Gastrocnemius medialis (tissue), 4 donors: ENCODE data around the gene ARTN.

Source experiments
- POLR2A ChIP-seq, 2 donors: fragments of 450-650 bp; IDR thresholded peaks; one replicate each; pipeline ENCODE4 v1.6.1; 2017; ENCODE audit warnings: antibody characterized with exemption in 2 of 2, mild to moderate bottlenecking in 2 of 2, moderate library complexity in 2 of 2
- TF ChIP-seq, protein P1 (sequence below), 5 experiments: fragments of 450-650 bp in 3 of 5; fragments of 200-600 bp in 2 of 5; sonication (generic) in 2 of 5; IDR thresholded peaks in 4 of 5; conservative IDR thresholded peaks in 1 of 5; 1 replicate in 4 of 5; 2 replicates in 1 of 5; pipeline ENCODE4 v1.5.1; 2016 to 2019; ENCODE audit warnings: antibody characterized with exemption in 5 of 5, mild to moderate bottlenecking in 3 of 5, moderate library complexity in 3 of 5

DNA sequence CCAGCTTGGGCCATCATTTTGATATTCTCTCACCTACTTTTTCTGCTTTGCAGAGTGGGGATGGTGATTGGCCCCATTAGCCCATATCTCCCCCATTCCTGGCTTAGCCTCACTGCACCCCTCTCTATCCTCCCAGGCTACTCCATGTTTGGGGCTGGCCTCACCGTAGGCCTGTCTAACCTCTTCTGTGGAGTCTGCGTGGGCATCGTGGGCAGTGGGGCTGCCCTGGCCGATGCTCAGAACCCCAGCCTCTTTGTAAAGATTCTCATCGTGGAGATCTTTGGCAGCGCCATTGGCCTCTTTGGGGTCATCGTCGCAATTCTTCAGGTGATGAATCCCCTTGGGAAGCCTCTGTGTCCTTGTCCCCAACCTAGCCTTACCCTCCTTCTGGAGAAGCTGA lies 43.3 kb downstream of the ARTN start:
- TF ChIP-seq, protein P1, sequence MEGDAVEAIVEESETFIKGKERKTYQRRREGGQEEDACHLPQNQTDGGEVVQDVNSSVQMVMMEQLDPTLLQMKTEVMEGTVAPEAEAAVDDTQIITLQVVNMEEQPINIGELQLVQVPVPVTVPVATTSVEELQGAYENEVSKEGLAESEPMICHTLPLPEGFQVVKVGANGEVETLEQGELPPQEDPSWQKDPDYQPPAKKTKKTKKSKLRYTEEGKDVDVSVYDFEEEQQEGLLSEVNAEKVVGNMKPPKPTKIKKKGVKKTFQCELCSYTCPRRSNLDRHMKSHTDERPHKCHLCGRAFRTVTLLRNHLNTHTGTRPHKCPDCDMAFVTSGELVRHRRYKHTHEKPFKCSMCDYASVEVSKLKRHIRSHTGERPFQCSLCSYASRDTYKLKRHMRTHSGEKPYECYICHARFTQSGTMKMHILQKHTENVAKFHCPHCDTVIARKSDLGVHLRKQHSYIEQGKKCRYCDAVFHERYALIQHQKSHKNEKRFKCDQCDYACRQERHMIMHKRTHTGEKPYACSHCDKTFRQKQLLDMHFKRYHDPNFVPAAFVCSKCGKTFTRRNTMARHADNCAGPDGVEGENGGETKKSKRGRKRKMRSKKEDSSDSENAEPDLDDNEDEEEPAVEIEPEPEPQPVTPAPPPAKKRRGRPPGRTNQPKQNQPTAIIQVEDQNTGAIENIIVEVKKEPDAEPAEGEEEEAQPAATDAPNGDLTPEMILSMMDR (IDR thresholded peaks at IDR 0.05 in 4 of 5, conservative IDR thresholded peaks at IDR 0.05 in 1 of 5) = no peak
- no peak for TF ChIP-seq POLR2A (IDR thresholded peaks at IDR 0.05)
